Endothelial cell of umbilical vein (primary cell): ENCODE results near the gene DCLRE1B. TPM values are rescaled to one million over a fixed set of nuclear protein-coding genes. Genes with fewer than 3 reads are reported as not detected.

ENCODE experiments used
- BruUV-seq: library from RNA; stranded (reverse); fragments of 400-500 nt; replicated peaks from 2 replicates; lab custom pipeline; 2021; lab: Mats Ljungman, UMichigan
- CTCF ChIA-PET: fragments of 300-600, 350-600 bp; sonication (Branson Sonifier 250); formaldehyde crosslinking; loops from one replicate; lab custom pipeline; 2021; ENCODE audit warnings: antibody characterized with exemption, inconsistent platforms; lab: Charles Lee
- POLR2A ChIA-PET: fragments of 300-600, 350-600 bp; sonication (Branson Sonifier 250); formaldehyde crosslinking; loops from one replicate; lab custom pipeline; 2021; ENCODE audit warnings: antibody characterized with exemption, inconsistent platforms; lab: Charles Lee
- DNase-seq: peaks from one replicate; pipeline ENCODE4 v3.0.0-alpha.2; 2011; ENCODE audit warnings: low read depth, low spot score
- FAIRE-seq: peaks from 2 replicates; lab custom pipeline; 2011; peaks lifted over from hg19 to GRCh38; lab: Jason Lieb, UNC
- H2AFZ ChIP-seq: 2 replicates; pipeline ENCODE4 v1.6.0; 2012; ENCODE audit warnings: low read depth, low read length, control low read depth, inconsistent platforms
- H3K27ac ChIP-seq: 2 replicates; pipeline ENCODE4 v1.5.1; 2011; ENCODE audit warnings: low read depth, mild to moderate bottlenecking, control low read depth, low read length, moderate library complexity; ENCODE audit not compliant: insufficient read depth
- H3K27me3 ChIP-seq, 2 experiments: 2 replicates each; pipeline versions ENCODE4 v1.6.0 to v1.6.1; 2011; ENCODE audit warnings: low read length in 2 of 2, mixed read lengths in 1 of 2; ENCODE audit not compliant: control insufficient read depth in 2 of 2, insufficient read depth in 2 of 2
- H3K36me3 ChIP-seq, 2 experiments: 2 replicates in 1 of 2; 3 replicates in 1 of 2; pipeline ENCODE4 v1.5.1; 2011; ENCODE audit warnings: low read length in 2 of 2, mild to moderate bottlenecking in 1 of 2, moderate library complexity in 1 of 2; ENCODE audit not compliant: control insufficient read depth in 2 of 2, insufficient read depth in 2 of 2; ENCODE audit errors: extremely low read depth in 1 of 2
- H3K4me1 ChIP-seq: 3 replicates; pipeline ENCODE4 v1.5.1; 2011; ENCODE audit warnings: mild to moderate bottlenecking, low read length; ENCODE audit not compliant: control insufficient read depth, insufficient read depth; ENCODE audit errors: extremely low read depth
- H3K4me2 ChIP-seq: 2 replicates; pipeline ENCODE4 v1.6.1; 2011; ENCODE audit warnings: low read length, control low read depth, mixed read lengths; ENCODE audit not compliant: insufficient read depth
- H3K4me3 ChIP-seq, 3 experiments: fragments of 200-600 bp in 1 of 3; sonication (generic), shearing (Covaris generic) in 1 of 3; replicated peaks in 1 of 3; 2 replicates each; pipeline ENCODE4 v1.5.1; 2011 to 2016; ENCODE audit warnings: control low read depth in 3 of 3, low read length in 3 of 3, mild to moderate bottlenecking in 2 of 3, inconsistent platforms in 1 of 3, low read depth in 1 of 3, moderate library complexity in 1 of 3; ENCODE audit not compliant: insufficient read depth in 1 of 3
- H3K79me2 ChIP-seq: 2 replicates; pipeline ENCODE4 v1.6.0; 2012; ENCODE audit warnings: low read length, inconsistent platforms; ENCODE audit not compliant: control insufficient read depth, insufficient read depth
- H3K9ac ChIP-seq: replicated peaks from 2 replicates; pipeline ENCODE3; 2011; ENCODE audit warnings: low read length, control low read depth; ENCODE audit not compliant: insufficient read depth; ENCODE audit errors: extremely low read depth
- H3K9me1 ChIP-seq: replicated peaks from 3 replicates; pipeline ENCODE4 v1.6.0; 2011; ENCODE audit warnings: mild to moderate bottlenecking, low read length; ENCODE audit not compliant: control insufficient read depth, insufficient read depth; ENCODE audit errors: extremely low read depth
- H3K9me3 ChIP-seq: replicated peaks from 2 replicates; pipeline ENCODE4 v1.5.1; 2012; ENCODE audit warnings: low read length, inconsistent platforms; ENCODE audit not compliant: control insufficient read depth, insufficient read depth
- H4K20me1 ChIP-seq: replicated peaks from 2 replicates; pipeline ENCODE3; 2011; ENCODE audit warnings: mild to moderate bottlenecking, low read length; ENCODE audit not compliant: control insufficient read depth, insufficient read depth; ENCODE audit errors: extremely low read depth
- EZH2 ChIP-seq: IDR thresholded peaks from 2 replicates; pipeline ENCODE4 v1.6.1; 2012; ENCODE audit warnings: borderline replicate concordance, low read depth, mild to moderate bottlenecking, moderate library complexity, low read length, inconsistent platforms; ENCODE audit not compliant: severe bottlenecking
- FOS ChIP-seq: IDR thresholded peaks from 2 replicates; pipeline ENCODE4 v1.6.1; 2011; ENCODE audit warnings: mild to moderate bottlenecking, low read length, moderate library complexity, borderline replicate concordance; ENCODE audit not compliant: insufficient read depth
- GATA2 ChIP-seq: IDR thresholded peaks from 2 replicates; pipeline ENCODE4 v1.7.0; 2011; ENCODE audit warnings: low read depth, mild to moderate bottlenecking, moderate library complexity, mixed read lengths, low read length; ENCODE audit not compliant: insufficient read length, insufficient read depth
- JUN ChIP-seq: IDR thresholded peaks from 2 replicates; pipeline ENCODE4 v1.6.1; 2011; ENCODE audit warnings: borderline replicate concordance, low read depth; ENCODE audit not compliant: insufficient read length, insufficient read depth
- MYC ChIP-seq: IDR thresholded peaks from one replicate; pipeline ENCODE4 v1.6.1; 2011; ENCODE audit warnings: mild to moderate bottlenecking, low read depth, low read length
- POLR2A ChIP-seq: IDR thresholded peaks from 2 replicates; pipeline ENCODE4 v1.6.1; 2012; ENCODE audit warnings: low read depth, mild to moderate bottlenecking, control low read depth, low read length
- POLR2AphosphoS5 ChIP-seq: IDR thresholded peaks from 2 replicates; pipeline ENCODE4 v1.6.1; 2012; ENCODE audit warnings: low read depth, mild to moderate bottlenecking, control low read depth, low read length, moderate library complexity; ENCODE audit not compliant: insufficient read depth
- dilution Hi-C: fragments of 300-500 bp; cut with MboI; formaldehyde crosslinking; loops from one replicate; pipeline ENCODE4 v1.15.0; 2019; ENCODE audit warnings: low sequenced_read_pairs; ENCODE audit not compliant: extremely low pct_ligation_motif_present
- intact Hi-C: fragments of 100-400 bp; cut with micrococcal nuclease; formaldehyde crosslinking; loops from one replicate; pipeline ENCODE4 v1.10.0; 2022
- polyA plus RNA-seq, 4 experiments: library from polyadenylated mRNA; depleted of rRNA in 3 of 4; stranded (reverse) in 3 of 4; unstranded in 1 of 4; fragments of >200 nt; gene quantifications; 2 replicates each; pipeline versions ENCODE4 v1.2.1 to v1.2.3, GENCODE V29; 2011 to 2012; ENCODE audit warnings: missing spikeins in 1 of 4
- total RNA-seq: library from RNA; stranded (reverse); gene quantifications from 2 replicates; pipeline ENCODE4 v1.2.3, GENCODE V29; 2021
- TF ChIP-seq, protein P1 (sequence below), 2 donors: IDR thresholded peaks; 1 replicate in 1 of 2; 2 replicates in 1 of 2; pipeline ENCODE4 v1.5.1; 2011; ENCODE audit warnings: low read length in 2 of 2, mild to moderate bottlenecking in 2 of 2, moderate library complexity in 2 of 2, control low read depth in 1 of 2, inconsistent platforms in 1 of 2, low read depth in 1 of 2; ENCODE audit not compliant: insufficient read depth in 1 of 2; ENCODE audit errors: extremely low read depth in 1 of 2
- TF ChIP-seq, protein P2 (sequence below): IDR thresholded peaks from 2 replicates; pipeline ENCODE4 v1.6.1; 2011; ENCODE audit not compliant: insufficient read depth, insufficient read length

DCLRE1B gene
- total and polyA plus RNA-seq, 2 donors (not counting 3 experiments of a cell fraction or from before 2014, with no cell fraction given): 5.6 to 10.7 TPM

DNA sequence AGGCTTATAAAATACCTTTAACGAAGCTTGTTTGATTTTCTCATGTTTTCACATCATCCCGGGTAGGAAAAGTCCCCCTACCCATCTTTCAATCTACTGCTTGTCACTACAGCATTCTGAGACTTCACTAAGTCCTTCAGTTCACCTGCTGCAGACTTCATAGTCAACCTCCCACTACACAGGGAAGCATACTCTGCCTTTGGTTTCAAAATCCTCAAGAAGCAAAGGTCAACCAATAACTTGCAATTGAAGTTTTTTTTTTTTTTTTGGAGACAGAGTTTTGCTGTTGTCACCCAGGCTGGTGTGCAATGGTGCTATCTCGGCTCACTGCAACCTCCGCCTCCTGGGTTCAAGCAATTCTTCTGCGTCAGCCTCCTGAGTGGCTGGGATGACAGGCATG lies 28.9 kb upstream of the DCLRE1B start:
- no peak overlapping the region for H3K4me3 ChIP-seq
- H3K79me2 ChIP-seq: no peaks in the 10 kb centered on the region
- H3K27ac ChIP-seq: no peak overlapping the region
- H3K9ac ChIP-seq: no peak overlapping the region
- TF ChIP-seq FOS (no peak), GATA2 (no peak), EZH2 (no peak), MYC (no peak), JUN (no peak), POLR2A (no peak), POLR2AphosphoS5 (no peak)
- TF ChIP-seq, protein P1, sequence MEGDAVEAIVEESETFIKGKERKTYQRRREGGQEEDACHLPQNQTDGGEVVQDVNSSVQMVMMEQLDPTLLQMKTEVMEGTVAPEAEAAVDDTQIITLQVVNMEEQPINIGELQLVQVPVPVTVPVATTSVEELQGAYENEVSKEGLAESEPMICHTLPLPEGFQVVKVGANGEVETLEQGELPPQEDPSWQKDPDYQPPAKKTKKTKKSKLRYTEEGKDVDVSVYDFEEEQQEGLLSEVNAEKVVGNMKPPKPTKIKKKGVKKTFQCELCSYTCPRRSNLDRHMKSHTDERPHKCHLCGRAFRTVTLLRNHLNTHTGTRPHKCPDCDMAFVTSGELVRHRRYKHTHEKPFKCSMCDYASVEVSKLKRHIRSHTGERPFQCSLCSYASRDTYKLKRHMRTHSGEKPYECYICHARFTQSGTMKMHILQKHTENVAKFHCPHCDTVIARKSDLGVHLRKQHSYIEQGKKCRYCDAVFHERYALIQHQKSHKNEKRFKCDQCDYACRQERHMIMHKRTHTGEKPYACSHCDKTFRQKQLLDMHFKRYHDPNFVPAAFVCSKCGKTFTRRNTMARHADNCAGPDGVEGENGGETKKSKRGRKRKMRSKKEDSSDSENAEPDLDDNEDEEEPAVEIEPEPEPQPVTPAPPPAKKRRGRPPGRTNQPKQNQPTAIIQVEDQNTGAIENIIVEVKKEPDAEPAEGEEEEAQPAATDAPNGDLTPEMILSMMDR (IDR thresholded peaks at IDR 0.05; ENCODE audit: extremely low read depth in 1 of 2, insufficient read depth in 1 of 2, low read depth in 1 of 2, low read length in 2 of 2): no peak
- TF ChIP-seq, protein P2, sequence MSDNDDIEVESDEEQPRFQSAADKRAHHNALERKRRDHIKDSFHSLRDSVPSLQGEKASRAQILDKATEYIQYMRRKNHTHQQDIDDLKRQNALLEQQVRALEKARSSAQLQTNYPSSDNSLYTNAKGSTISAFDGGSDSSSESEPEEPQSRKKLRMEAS: no peak
- BruUV-seq: no TSS peak
- H3K4me2 ChIP-seq: no peak overlapping the region
- DNase-seq (no peak), FAIRE-seq (no peak)
- no peaks in the 10 kb centered on the region for H4K20me1 ChIP-seq
- H3K9me3 ChIP-seq: no peaks in the 10 kb centered on the region
- H3K9me1 ChIP-seq: peaks cover 2% of the 10 kb centered on the region
- intact Hi-C loops (no loop called here), dilution Hi-C loops (no loop called here)
- H2AFZ ChIP-seq: no peak overlapping the region
- H3K36me3 ChIP-seq: no peaks in the 10 kb centered on the region
- ChIA-PET POLR2A (no interaction called here), CTCF (interaction anchor here (1.2 to 1.4 kb wide), 3 partner anchors 9 to 28 kb away, joined by 3 to 5 read pairs (median 4); partner anchors contain the start of gene AP4B1)
- peaks cover 24% of the 10 kb centered on the region for H3K4me1 ChIP-seq
- no peaks in the 10 kb centered on the region for H3K27me3 ChIP-seq
